A673 (cell line): ENCODE measurements around the gene HDGFL3.

Experiments
- CTCF ChIP-seq: fragments of 300-800, 200-600 bp; sonication (generic); conservative IDR thresholded peaks from 2 replicates; pipeline ENCODE4 v1.5.1; 2017; ENCODE audit warnings: low read depth, mild to moderate bottlenecking, antibody characterized with exemption, low read length, moderate library complexity, mixed read lengths
- EZH2 ChIP-seq: fragments of 200-600 bp; sonication (generic); IDR thresholded peaks from 2 replicates; pipeline ENCODE4 v1.6.1; 2017; ENCODE audit warnings: borderline replicate concordance, low read depth, mild to moderate bottlenecking, mixed read lengths, antibody characterized with exemption, low read length; ENCODE audit not compliant: poor library complexity, severe bottlenecking

GRCh38 chr15:83087576-83087975, 120.0 kb downstream of the HDGFL3 start:
- no peak for TF ChIP-seq CTCF
- no peak for TF ChIP-seq EZH2
